ENCODE results near the gene ANKRD12.

GRCh38 chr18:9091066-9091476, 45.5 kb upstream of the ANKRD12 start:
- TF ChIP-seq POLR2A (IDR thresholded peaks at IDR 0.05; ENCODE audit: low read depth, low read length): no peak
- TF ChIP-seq TAF1 (IDR thresholded peaks at IDR 0.05; ENCODE audit: borderline replicate concordance, low read depth, low read length): no peak

All from GM12892 (cell line).